Panc1 (cell line): ENCODE data around the gene GRIN2C.

Source experiments
- POLR2AphosphoS5 ChIP-seq: IDR thresholded peaks from 2 replicates; pipeline ENCODE4 v1.6.1; 2012; ENCODE audit warnings: mild to moderate bottlenecking, low read depth, low read length, moderate library complexity
- SIN3A ChIP-seq: IDR thresholded peaks from 2 replicates; pipeline ENCODE4 v1.6.1; 2012; ENCODE audit warnings: low read depth, mild to moderate bottlenecking, low read length, moderate library complexity, borderline replicate concordance; ENCODE audit not compliant: insufficient read depth
- TCF7L2 ChIP-seq: IDR thresholded peaks from 2 replicates; pipeline ENCODE4 v1.6.1; 2011; ENCODE audit warnings: mild to moderate bottlenecking, low read depth, low read length, inconsistent platforms
- TF ChIP-seq, protein P1 (sequence below): fragments of 450-650 bp; IDR thresholded peaks from 2 replicates; pipeline ENCODE4 v1.5.1; 2017; ENCODE audit warnings: mild to moderate bottlenecking
- TF ChIP-seq, protein P2 (sequence below), 2 experiments: IDR thresholded peaks; 2 replicates each; pipeline ENCODE4 v1.6.1; 2011 to 2012; ENCODE audit warnings: low read depth in 2 of 2, control low read depth in 1 of 2, low read length in 1 of 2, mild to moderate bottlenecking in 1 of 2, moderate library complexity in 1 of 2; ENCODE audit not compliant: insufficient read depth in 1 of 2

DNA sequence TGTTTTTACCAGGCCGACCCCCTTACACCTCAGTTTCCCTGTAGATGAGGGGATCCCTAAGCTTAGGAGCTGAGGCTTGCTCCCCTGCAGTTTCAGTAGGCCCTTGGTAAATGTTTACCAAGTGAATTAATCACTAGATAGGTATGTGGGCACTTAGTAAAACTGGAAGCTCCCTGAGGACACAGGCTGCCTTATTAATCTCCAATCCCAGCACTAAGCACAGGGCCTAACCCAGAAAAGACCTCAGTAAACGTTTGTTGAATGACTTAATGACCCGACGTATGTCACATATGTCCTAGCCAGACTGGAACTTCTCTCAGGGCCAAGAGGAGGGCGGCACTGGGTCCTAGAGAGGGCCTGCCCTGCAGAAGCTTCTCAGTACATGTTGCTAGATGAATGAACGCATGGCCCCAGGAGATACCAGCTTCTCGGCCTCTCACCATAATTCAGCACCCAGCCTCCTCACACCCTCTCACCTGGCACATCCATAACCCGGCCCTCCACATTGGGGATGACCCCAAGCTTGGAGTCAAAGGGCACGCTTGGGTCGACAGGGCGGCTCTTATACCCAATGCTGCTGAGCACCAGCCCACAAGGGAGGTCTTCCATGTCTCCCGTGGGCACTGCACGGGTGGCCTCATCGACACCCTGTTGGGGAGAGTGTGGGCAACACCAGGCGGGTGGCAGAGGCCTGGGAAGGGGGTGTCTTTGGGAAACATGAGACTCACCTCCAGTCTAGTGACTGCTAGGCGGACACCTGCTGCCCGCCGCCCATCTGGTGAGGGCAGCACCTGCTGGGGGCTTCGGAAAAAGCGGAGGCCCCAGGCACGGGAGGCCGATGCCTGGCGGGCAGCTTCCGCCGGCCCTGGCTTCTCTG lies 4.0 kb upstream of the GRIN2C start:
- TF ChIP-seq, protein P1, sequence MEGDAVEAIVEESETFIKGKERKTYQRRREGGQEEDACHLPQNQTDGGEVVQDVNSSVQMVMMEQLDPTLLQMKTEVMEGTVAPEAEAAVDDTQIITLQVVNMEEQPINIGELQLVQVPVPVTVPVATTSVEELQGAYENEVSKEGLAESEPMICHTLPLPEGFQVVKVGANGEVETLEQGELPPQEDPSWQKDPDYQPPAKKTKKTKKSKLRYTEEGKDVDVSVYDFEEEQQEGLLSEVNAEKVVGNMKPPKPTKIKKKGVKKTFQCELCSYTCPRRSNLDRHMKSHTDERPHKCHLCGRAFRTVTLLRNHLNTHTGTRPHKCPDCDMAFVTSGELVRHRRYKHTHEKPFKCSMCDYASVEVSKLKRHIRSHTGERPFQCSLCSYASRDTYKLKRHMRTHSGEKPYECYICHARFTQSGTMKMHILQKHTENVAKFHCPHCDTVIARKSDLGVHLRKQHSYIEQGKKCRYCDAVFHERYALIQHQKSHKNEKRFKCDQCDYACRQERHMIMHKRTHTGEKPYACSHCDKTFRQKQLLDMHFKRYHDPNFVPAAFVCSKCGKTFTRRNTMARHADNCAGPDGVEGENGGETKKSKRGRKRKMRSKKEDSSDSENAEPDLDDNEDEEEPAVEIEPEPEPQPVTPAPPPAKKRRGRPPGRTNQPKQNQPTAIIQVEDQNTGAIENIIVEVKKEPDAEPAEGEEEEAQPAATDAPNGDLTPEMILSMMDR: no peak
- TF ChIP-seq TCF7L2 (no peak), POLR2AphosphoS5 (no peak), SIN3A (no peak)
- TF ChIP-seq, protein P2, sequence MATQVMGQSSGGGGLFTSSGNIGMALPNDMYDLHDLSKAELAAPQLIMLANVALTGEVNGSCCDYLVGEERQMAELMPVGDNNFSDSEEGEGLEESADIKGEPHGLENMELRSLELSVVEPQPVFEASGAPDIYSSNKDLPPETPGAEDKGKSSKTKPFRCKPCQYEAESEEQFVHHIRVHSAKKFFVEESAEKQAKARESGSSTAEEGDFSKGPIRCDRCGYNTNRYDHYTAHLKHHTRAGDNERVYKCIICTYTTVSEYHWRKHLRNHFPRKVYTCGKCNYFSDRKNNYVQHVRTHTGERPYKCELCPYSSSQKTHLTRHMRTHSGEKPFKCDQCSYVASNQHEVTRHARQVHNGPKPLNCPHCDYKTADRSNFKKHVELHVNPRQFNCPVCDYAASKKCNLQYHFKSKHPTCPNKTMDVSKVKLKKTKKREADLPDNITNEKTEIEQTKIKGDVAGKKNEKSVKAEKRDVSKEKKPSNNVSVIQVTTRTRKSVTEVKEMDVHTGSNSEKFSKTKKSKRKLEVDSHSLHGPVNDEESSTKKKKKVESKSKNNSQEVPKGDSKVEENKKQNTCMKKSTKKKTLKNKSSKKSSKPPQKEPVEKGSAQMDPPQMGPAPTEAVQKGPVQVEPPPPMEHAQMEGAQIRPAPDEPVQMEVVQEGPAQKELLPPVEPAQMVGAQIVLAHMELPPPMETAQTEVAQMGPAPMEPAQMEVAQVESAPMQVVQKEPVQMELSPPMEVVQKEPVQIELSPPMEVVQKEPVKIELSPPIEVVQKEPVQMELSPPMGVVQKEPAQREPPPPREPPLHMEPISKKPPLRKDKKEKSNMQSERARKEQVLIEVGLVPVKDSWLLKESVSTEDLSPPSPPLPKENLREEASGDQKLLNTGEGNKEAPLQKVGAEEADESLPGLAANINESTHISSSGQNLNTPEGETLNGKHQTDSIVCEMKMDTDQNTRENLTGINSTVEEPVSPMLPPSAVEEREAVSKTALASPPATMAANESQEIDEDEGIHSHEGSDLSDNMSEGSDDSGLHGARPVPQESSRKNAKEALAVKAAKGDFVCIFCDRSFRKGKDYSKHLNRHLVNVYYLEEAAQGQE (IDR thresholded peaks at IDR 0.05; ENCODE audit: insufficient read depth in 1 of 2, low read depth in 2 of 2, low read length in 1 of 2): no peak
